HEK293 (cell line): ENCODE data around the gene TBC1D14.

Experiments used
- CTCF ChIA-PET: fragments of 350-600 bp; formaldehyde crosslinking; extraction: SDS; loops from one replicate; lab custom pipeline; 2021; ENCODE audit warnings: antibody characterized with exemption; lab: Yijun Ruan, JAX
- POLR2A ChIA-PET: fragments of 300-600 bp; formaldehyde crosslinking; extraction: SDS; loops from one replicate; lab custom pipeline; 2020; ENCODE audit warnings: antibody characterized with exemption, inconsistent platforms; lab: Yijun Ruan, JAX
- H3K27ac ChIP-seq: fragments of 200-500 bp; sonication (Bioruptor generic); 2 replicates; pipeline ENCODE4 v1.5.1; 2014; ENCODE audit warnings: low read depth, low read length, control low read depth, inconsistent platforms; ENCODE audit errors: extremely low read depth
- H3K36me3 ChIP-seq, 2 experiments: fragments of 200-500 bp in 1 of 2; sonication (Bioruptor generic) in 1 of 2; 1 replicate in 1 of 2; 2 replicates in 1 of 2; pipeline ENCODE4 v1.5.1; 2014 to 2017; ENCODE audit warnings: inconsistent platforms in 2 of 2, low read length in 2 of 2; ENCODE audit not compliant: control insufficient read depth in 2 of 2, insufficient read depth in 1 of 2
- H3K4me1 ChIP-seq: fragments of 200-500 bp; sonication (Bioruptor generic); 2 replicates; pipeline ENCODE4 v1.5.1; 2014; ENCODE audit warnings: mild to moderate bottlenecking, low read length, inconsistent platforms; ENCODE audit not compliant: control insufficient read depth, insufficient read depth
- H3K4me3 ChIP-seq: 2 replicates; pipeline ENCODE4 v1.5.1; 2011; ENCODE audit warnings: low read depth, mild to moderate bottlenecking, control low read depth, low read length, moderate library complexity
- H3K9me3 ChIP-seq: fragments of 200-500 bp; sonication (Bioruptor generic); 2 replicates; pipeline ENCODE4 v1.5.1; 2014; ENCODE audit warnings: low read depth, low read length, inconsistent platforms; ENCODE audit not compliant: control insufficient read depth, insufficient read depth
- GLI4 ChIP-seq: fragments of 450-650 bp; formaldehyde crosslinking; IDR thresholded peaks from 2 replicates; pipeline ENCODE4 v1.5.1; 2016; ENCODE audit warnings: missing biosample characterization, missing genetic modification characterization
- IKZF3 ChIP-seq: fragments of 450-650 bp; IDR thresholded peaks from 2 replicates; pipeline ENCODE4 v1.5.0; 2018; ENCODE audit warnings: missing biosample characterization, mild to moderate bottlenecking, missing genetic modification characterization, moderate library complexity
- KLF16 ChIP-seq: fragments of 450-650 bp; formaldehyde crosslinking; IDR thresholded peaks from 2 replicates; pipeline ENCODE4 v1.5.1; 2017; ENCODE audit warnings: missing biosample characterization, missing genetic modification characterization
- SCRT2 ChIP-seq: fragments of 450-650 bp; formaldehyde crosslinking; IDR thresholded peaks from 2 replicates; pipeline ENCODE4 v1.5.1; 2016; ENCODE audit warnings: missing biosample characterization, missing genetic modification characterization
- SP3 ChIP-seq: fragments of 450-650 bp; formaldehyde crosslinking; IDR thresholded peaks from 2 replicates; pipeline ENCODE4 v1.5.1; 2016; ENCODE audit warnings: missing biosample characterization, missing genetic modification characterization
- TRIM28 ChIP-seq: IDR thresholded peaks from 2 replicates; pipeline ENCODE4 v1.6.1; 2011; ENCODE audit warnings: low read length, control low read depth, borderline replicate concordance
- ZBTB17 ChIP-seq: fragments of 450-650 bp; formaldehyde crosslinking; IDR thresholded peaks from 2 replicates; pipeline ENCODE4 v1.5.1; 2016; ENCODE audit warnings: missing biosample characterization, missing genetic modification characterization
- ZBTB49 ChIP-seq: fragments of 450-650 bp; formaldehyde crosslinking; IDR thresholded peaks from 2 replicates; pipeline ENCODE4 v1.5.1; 2016; ENCODE audit warnings: missing biosample characterization, missing genetic modification characterization, low read depth
- ZBTB7A ChIP-seq: fragments of 450-650 bp; formaldehyde crosslinking; IDR thresholded peaks from 2 replicates; pipeline ENCODE4 v1.5.1; 2016; ENCODE audit warnings: low read depth, missing biosample characterization, missing genetic modification characterization
- ZBTB8A ChIP-seq: fragments of 450-650 bp; formaldehyde crosslinking; IDR thresholded peaks from 2 replicates; pipeline ENCODE4 v1.5.1; 2016; ENCODE audit warnings: missing biosample characterization, missing genetic modification characterization
- ZFHX2 ChIP-seq: fragments of 450-650 bp; formaldehyde crosslinking; conservative IDR thresholded peaks from 2 replicates; pipeline ENCODE4 v1.5.1; 2016; ENCODE audit warnings: missing biosample characterization, missing genetic modification characterization
- ZFP41 ChIP-seq: fragments of 450-650 bp; formaldehyde crosslinking; IDR thresholded peaks from 2 replicates; pipeline ENCODE4 v1.5.1; 2016; ENCODE audit warnings: missing biosample characterization, missing genetic modification characterization, borderline replicate concordance
- ZNF133 ChIP-seq: fragments of 450-650 bp; formaldehyde crosslinking; IDR thresholded peaks from 2 replicates; pipeline ENCODE4 v1.5.1; 2016; ENCODE audit warnings: missing biosample characterization, missing genetic modification characterization
- ZNF138 ChIP-seq: fragments of 450-650 bp; formaldehyde crosslinking; IDR thresholded peaks from 2 replicates; pipeline ENCODE4 v1.5.1; 2016; ENCODE audit warnings: missing biosample characterization, missing genetic modification characterization, borderline replicate concordance
- ZNF146 ChIP-seq: fragments of 450-650 bp; formaldehyde crosslinking; IDR thresholded peaks from 2 replicates; pipeline ENCODE4 v1.5.1; 2016; ENCODE audit warnings: missing biosample characterization, missing genetic modification characterization
- ZNF184 ChIP-seq: fragments of 450-650 bp; IDR thresholded peaks from 2 replicates; pipeline ENCODE4 v1.5.1; 2018; ENCODE audit warnings: missing biosample characterization, mild to moderate bottlenecking, missing genetic modification characterization
- ZNF426 ChIP-seq: fragments of 450-650 bp; formaldehyde crosslinking; IDR thresholded peaks from 2 replicates; pipeline ENCODE4 v1.5.1; 2017; ENCODE audit warnings: missing biosample characterization, missing genetic modification characterization, mild to moderate bottlenecking, inconsistent platforms, moderate library complexity
- ZNF514 ChIP-seq: fragments of 450-650 bp; formaldehyde crosslinking; IDR thresholded peaks from 2 replicates; pipeline ENCODE4 v1.5.1; 2016; ENCODE audit warnings: missing biosample characterization, missing genetic modification characterization
- ZNF571 ChIP-seq: fragments of 450-650 bp; formaldehyde crosslinking; IDR thresholded peaks from 2 replicates; pipeline ENCODE4 v1.5.0; 2017; ENCODE audit warnings: missing biosample characterization, missing genetic modification characterization
- ZNF596 ChIP-seq: fragments of 450-650 bp; IDR thresholded peaks from 2 replicates; pipeline ENCODE4 v1.5.0; 2018; ENCODE audit warnings: missing biosample characterization, mild to moderate bottlenecking, missing genetic modification characterization, moderate library complexity
- ZNF660 ChIP-seq: fragments of 450-650 bp; IDR thresholded peaks from 2 replicates; pipeline ENCODE4 v1.5.1; 2018; ENCODE audit warnings: missing biosample characterization, mild to moderate bottlenecking, missing genetic modification characterization
- ZNF701 ChIP-seq: fragments of 450-650 bp; formaldehyde crosslinking; IDR thresholded peaks from 2 replicates; pipeline ENCODE4 v1.5.1; 2016; ENCODE audit warnings: missing biosample characterization, missing genetic modification characterization
- ZNF791 ChIP-seq: fragments of 450-650 bp; formaldehyde crosslinking; IDR thresholded peaks from 2 replicates; pipeline ENCODE4 v1.5.1; 2016; ENCODE audit warnings: missing biosample characterization, missing genetic modification characterization
- ZSCAN16 ChIP-seq: fragments of 450-650 bp; formaldehyde crosslinking; IDR thresholded peaks from 2 replicates; pipeline ENCODE4 v1.5.1; 2016; ENCODE audit warnings: missing biosample characterization, missing genetic modification characterization
- TF ChIP-seq, protein P1 (sequence below): fragments of 450-650 bp; formaldehyde crosslinking; IDR thresholded peaks from 2 replicates; pipeline ENCODE4 v1.5.1; 2016; ENCODE audit warnings: missing biosample characterization, missing genetic modification characterization
- TF ChIP-seq, protein P2 (sequence below): fragments of 450-650 bp; formaldehyde crosslinking; IDR thresholded peaks from 2 replicates; pipeline ENCODE4 v1.5.1; 2016; ENCODE audit warnings: missing biosample characterization, missing genetic modification characterization
- TF ChIP-seq, protein P3 (sequence below): fragments of 450-650 bp; formaldehyde crosslinking; IDR thresholded peaks from 2 replicates; pipeline ENCODE4 v1.5.1; 2017; ENCODE audit warnings: missing biosample characterization, missing genetic modification characterization

TBC1D14 gene

GRCh38 chr4:7041801-7042502 lies 132.3 kb downstream of the TBC1D14 start:
- Histone ChIP-seq H3K4me3 (peak overlapping the region; percentile 63), H3K27ac (no peak overlapping the region), H3K4me1 (no peaks in the 10 kb centered on the region), H3K36me3 (peaks cover 0 to 11% of the 10 kb centered on the region in 2 experiments; a peak in 1 of 3 replicates), H3K9me3 (no peaks in the 10 kb centered on the region)
- POLR2A ChIA-PET: interaction anchor here (0.8 to 2.5 kb wide), 3 partner anchors 27 to 133 kb away, joined by 3 to 8 read pairs (median 4); no protein-coding TSS in a partner anchor
- TF ChIP-seq ZBTB17 (tag by site-specific recombination): peak; percentile 80; the same call in 1 of the 2 replicates
- no peak for TF ChIP-seq ZBTB49 (tag by site-specific recombination)
- peak; percentile 1; the same call in 1 of the 2 replicates for TF ChIP-seq SP3 (tag by site-specific recombination)
- no peak for TF ChIP-seq ZNF514 (tag by site-specific recombination)
- CTCF ChIA-PET: interaction anchor here (0.6 to 3.7 kb wide), 3 partner anchors 28 to 299 kb away, joined by 4 to 20 read pairs (median 5); partner anchors contain the start of gene GRPEL1

GRCh38 chr4:7042503-7043283 lies 133.1 kb downstream of the TBC1D14 start:
- Histone ChIP-seq H3K36me3 (peaks cover 0 to 17% of the 10 kb centered on the region in 2 experiments; a peak in 1 of 3 replicates), H3K9me3 (no peaks in the 10 kb centered on the region), H3K4me3 (peak overlapping the region; percentile 63), H3K27ac (no peak overlapping the region), H3K4me1 (no peaks in the 10 kb centered on the region)
- CTCF ChIA-PET: interaction anchor here (0.6 to 3.7 kb wide), 12 partner anchors 14 to 895 kb away, joined by 3 to 20 read pairs (median 4); partner anchors contain the start of gene GRPEL1
- POLR2A ChIA-PET: interaction anchor here (0.8 to 3.5 kb wide), 8 partner anchors 13 to 134 kb away, joined by 3 to 14 read pairs (median 4); partner anchors contain the start of gene GRPEL1
- TF ChIP-seq, protein P1, sequence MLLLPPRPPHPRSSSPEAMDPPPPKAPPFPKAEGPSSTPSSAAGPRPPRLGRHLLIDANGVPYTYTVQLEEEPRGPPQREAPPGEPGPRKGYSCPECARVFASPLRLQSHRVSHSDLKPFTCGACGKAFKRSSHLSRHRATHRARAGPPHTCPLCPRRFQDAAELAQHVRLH (tag by site-specific recombination): no peak
- no peak for TF ChIP-seq ZNF791 (tag by site-specific recombination)
- TF ChIP-seq TRIM28: no peak
- no peak for TF ChIP-seq ZNF138 (tag by site-specific recombination)
- no peak for TF ChIP-seq IKZF3 (tag by site-specific recombination)
- no peak for TF ChIP-seq ZNF571 (tag by site-specific recombination)
- TF ChIP-seq ZNF596: no peak
- peak; percentile 45; the same call in 1 of the 2 replicates for TF ChIP-seq ZNF660 (tag by site-specific recombination)
- TF ChIP-seq, protein P2, sequence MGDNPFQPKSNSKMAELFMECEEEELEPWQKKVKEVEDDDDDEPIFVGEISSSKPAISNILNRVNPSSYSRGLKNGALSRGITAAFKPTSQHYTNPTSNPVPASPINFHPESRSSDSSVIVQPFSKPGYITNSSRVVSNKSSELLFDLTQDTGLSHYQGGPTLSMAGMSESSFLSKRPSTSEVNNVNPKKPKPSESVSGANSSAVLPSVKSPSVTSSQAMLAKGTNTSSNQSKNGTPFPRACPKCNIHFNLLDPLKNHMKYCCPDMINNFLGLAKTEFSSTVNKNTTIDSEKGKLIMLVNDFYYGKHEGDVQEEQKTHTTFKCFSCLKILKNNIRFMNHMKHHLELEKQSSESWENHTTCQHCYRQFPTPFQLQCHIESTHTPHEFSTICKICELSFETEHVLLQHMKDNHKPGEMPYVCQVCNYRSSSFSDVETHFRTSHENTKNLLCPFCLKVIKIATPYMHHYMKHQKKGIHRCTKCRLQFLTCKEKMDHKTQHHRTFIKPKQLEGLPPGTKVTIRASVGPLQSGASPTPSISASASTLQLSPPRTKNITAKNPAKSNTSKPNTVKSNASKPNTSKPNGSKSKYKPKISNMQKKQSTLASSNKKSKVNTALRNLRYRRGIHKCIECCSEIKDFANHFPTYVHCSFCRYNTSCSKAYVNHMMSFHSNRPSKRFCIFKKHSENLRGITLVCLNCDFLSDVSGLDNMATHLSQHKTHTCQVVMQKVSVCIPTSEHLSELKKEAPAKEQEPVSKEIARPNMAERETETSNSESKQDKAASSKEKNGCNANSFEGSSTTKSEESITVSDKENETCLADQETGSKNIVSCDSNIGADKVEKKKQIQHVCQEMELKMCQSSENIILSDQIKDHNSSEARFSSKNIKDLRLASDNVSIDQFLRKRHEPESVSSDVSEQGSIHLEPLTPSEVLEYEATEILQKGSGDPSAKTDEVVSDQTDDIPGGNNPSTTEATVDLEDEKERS: no peak
- no peak for TF ChIP-seq ZSCAN16
- TF ChIP-seq ZNF146 (tag by site-specific recombination): no peak
- no peak for TF ChIP-seq ZBTB7A (tag by site-specific recombination)
- peak; percentile 32; the same call in 1 of the 2 replicates for TF ChIP-seq KLF16 (tag by site-specific recombination)
- TF ChIP-seq SCRT2: no peak
- TF ChIP-seq GLI4 (tag by site-specific recombination): no peak
- TF ChIP-seq, protein P3, sequence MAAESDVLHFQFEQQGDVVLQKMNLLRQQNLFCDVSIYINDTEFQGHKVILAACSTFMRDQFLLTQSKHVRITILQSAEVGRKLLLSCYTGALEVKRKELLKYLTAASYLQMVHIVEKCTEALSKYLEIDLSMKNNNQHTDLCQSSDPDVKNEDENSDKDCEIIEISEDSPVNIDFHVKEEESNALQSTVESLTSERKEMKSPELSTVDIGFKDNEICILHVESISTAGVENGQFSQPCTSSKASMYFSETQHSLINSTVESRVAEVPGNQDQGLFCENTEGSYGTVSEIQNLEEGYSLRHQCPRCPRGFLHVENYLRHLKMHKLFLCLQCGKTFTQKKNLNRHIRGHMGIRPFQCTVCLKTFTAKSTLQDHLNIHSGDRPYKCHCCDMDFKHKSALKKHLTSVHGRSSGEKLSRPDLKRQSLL (tag by site-specific recombination): peak; percentile 77
- peak; percentile 64 for TF ChIP-seq ZFHX2
- TF ChIP-seq ZNF184: no peak
- TF ChIP-seq ZBTB8A (tag by site-specific recombination): peak; percentile 98
- no peak for TF ChIP-seq ZFP41 (tag by site-specific recombination)
- TF ChIP-seq ZNF133: no peak
- TF ChIP-seq ZNF701: no peak
- no peak for TF ChIP-seq ZNF426 (tag by site-specific recombination)
